T-helper 2 cell treated with Interferon-gamma antibody and Interleukin-4, amounts not matched to agents 100 ng/mL and 5 ng/mL, for 36 hours (primary cell): ENCODE results near the gene TLR2. TPM values are rescaled to one million over a fixed set of nuclear protein-coding genes. Genes with fewer than 3 reads are reported as not detected.
"Not testable (repeated sequence)": the region's sequence is repeated elsewhere in the genome, so short reads cannot be mapped to it uniquely, and the experiment has no call there.

Experiments used
- intact Hi-C: fragments of 100-400 bp; cut with micrococcal nuclease; formaldehyde crosslinking; loops from one replicate; pipeline ENCODE4 v1.15.1; 2023
- total RNA-seq: library from RNA; stranded (reverse); gene quantifications from 2 replicates; pipeline ENCODE4 v1.2.3, GENCODE V29; 2022

Gene TLR2
- total RNA-seq, 1 donor from 2014 or later = 3.9 TPM

DNA sequence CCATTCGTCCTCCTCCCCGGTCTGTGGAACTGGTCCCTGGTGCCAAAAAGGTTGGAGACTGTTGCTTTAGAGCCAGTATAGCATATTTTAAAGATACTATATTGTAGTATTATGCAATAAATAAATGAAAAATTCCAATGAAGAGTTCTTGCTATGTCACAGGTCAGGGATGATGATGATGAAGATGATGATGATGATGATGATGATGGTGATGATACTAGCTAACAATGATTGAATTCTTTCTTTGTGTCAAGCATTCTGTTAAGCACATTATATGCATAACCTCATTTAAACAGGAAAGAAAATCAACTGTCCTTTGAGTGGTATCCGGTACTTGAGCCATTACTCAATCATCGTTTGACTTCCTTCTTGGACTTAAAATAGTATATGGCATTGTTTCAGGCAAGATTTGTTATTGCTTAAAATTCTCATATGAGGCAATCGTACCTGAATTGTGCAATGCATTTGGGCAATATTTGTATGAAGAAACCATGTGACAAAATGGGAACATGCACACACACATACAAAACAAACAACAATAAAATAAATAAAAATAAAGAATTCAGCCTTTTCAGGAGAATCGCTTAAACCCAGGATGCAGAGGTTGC is 22.8 kb upstream of the TLR2 start:
- intact Hi-C loops = no loop called here

DNA sequence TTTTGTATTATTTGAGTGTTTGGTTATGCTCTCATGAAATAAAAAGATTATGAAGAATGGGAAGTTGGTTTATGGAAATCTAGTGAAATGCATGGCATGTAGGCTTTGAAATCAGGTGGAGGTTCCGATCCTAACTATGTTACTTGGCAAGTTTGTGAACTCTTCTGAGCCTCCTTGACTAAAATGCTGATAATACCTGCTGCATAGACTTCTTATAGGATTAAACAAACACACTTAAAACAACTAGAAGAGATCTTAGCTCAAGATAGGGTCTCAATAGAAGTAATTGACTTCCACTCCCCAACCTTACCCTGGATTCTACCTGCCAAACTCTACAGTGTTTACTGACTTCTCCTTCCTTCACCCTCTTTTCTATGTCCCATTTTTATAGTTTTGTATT is 22.2 kb upstream of the TLR2 start:
- intact Hi-C loops = no loop called here

DNA sequence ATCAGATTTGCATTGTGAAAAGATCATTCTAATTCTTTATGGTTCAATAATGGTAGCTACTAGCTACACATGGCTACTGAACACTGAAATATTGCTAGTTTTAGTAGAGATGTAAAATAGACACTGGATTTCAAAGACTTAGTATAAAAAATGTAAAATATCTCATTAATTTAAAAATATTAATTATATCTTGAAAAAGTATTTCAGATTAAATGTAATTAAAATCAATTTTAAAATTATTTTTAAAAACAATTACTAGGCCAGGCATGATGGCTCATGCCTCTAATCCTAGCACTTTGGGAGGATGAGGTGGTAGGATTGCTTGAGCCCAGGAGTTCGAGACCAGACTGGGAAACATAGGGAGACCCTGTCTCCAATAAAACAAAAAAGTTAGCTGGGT is 20.4 kb upstream of the TLR2 start:
- intact Hi-C loops = no loop called here

DNA sequence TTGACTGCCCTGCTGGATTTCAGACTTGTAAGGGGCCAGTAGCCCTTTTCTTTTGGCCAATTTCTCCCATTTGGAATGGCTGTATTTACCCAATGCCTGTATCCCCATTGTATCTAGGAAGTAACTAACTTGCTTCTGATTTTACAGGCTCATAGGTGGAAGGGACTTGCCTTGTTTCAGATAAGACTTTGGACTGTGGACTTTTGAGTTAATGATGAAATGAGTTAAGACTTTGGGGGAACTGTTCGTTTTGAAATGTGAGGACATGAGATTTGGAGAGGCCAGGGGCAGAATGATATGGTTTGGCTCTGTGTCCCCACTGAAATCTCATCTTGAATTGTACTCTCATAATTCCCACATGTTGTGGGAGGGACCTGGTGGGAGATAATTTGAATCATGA is 17.6 kb upstream of the TLR2 start:
- intact Hi-C loops = not testable (repeated sequence)

DNA sequence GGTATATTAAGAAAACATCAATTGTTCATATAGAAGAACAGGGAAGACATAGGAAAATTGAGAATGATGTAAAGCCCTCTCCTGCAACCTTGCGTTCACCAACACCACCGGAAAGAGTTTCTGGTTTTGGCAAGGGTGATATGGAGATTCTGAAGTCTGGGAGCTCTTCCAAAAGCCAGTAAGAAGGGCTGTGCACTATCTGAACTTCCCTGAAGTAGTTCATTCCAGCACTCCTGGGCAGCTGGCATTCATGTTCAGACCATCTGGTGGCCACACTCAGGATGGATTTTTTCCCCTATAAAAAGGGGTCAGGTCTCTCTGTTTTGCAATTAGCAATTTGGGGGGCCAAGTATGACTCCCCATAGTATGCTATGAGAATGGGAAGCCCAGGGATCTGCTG is 15.4 kb upstream of the TLR2 start:
- intact Hi-C loops = no loop called here

DNA sequence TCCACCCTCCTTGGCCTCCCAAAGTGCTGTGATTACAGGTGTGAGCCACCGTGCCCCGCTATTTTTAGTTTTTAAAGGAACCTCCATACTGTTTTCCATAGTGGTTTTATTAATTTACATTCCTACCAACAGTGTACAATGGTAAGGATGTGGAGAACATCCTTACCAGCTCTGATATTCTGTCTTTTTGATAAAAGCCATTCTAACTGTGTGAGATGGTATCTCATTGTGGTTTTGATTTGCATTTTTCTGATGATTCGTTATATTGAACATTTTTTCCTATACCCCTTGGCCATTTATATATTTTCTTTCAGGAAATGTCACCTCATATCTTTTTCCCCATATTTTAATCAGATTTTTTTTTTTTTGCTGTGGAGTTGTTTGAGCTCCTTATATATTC is 14.2 kb upstream of the TLR2 start:
- intact Hi-C loops = no loop called here

DNA sequence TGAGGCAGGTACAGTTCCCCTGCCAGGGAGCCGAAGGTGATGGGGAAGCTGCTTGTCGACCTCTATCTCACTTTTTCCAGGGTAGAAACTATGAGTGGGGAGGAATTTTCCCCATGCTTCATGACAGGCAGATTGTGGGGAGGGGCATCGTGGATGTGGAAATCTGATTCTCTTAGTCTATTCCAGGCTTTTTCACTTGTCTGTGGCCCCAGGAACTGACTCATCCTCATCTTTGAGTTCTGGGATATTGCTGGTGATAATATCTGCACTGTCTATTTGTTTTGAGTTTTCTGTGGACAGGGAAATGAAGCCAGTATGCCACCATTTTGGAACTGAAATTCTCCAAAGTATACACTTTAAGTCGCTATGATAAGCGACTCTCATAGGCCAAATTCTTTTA is 7.6 kb upstream of the TLR2 start:
- intact Hi-C loops = no loop called here

DNA sequence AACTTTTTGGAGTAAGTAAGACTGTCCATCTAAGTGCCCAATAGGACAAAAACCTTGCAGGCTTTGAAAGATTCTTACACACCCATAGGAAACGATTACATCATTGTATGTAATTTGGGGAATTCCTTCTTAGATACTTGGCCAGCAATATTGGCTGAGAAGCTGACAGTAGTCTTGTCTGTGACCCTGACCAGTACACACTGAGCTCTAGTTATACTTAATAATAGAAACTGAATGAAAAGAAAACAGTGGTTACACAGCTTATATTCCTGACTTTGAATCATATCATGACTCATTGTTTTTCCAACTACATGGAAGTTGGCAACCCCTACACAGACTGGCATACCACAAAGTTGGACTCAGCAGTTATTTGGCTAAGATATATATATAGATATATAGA is 7.1 kb upstream of the TLR2 start:
- intact Hi-C loops = no loop called here

DNA sequence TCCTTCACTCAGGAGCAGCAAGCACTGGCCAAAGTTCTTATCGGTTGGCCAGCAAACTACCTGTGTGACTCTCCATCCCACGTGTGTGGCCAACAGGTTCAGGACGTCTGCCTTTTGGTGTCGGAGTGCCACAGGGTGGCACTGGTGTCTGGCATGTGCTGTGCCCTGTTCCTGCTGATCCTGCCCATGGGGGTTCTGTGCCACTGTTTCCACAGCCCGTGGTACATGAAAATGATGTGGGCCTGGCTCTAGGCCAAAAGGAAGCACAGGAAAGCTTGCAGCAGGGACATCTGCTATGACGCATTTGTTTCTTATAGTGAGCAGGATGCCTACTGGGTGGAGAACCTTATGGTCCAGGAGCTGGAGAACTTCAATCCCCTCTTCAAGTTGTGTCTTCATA is 4.6 kb upstream of the TLR2 start:
- intact Hi-C loops = no loop called here

DNA sequence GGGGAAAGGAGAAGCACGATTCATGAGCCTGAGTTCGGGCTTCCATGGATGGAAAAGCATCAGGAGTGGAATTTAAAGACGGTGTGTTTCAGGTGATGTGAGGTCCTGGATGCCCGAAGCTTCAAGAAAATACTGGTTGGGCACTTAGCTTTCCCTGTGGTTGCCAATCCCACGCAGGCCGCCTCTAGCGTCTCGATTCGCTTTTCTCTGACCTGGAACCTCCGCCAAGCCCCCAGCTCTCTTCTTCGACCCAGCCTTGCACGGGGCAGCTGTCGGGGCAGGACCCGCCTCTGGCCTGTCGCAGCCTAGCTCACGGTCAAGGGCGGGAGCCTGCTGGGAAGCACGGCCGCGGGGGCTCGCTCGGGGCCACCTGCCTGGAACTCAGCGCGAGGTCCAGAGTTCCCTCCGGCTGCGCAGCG is 308 bp upstream of the TLR2 start:
- intact Hi-C loops = loop anchor here (5.0 kb wide), 1 partner anchor 36 kb away; no protein-coding TSS in a partner anchor

DNA sequence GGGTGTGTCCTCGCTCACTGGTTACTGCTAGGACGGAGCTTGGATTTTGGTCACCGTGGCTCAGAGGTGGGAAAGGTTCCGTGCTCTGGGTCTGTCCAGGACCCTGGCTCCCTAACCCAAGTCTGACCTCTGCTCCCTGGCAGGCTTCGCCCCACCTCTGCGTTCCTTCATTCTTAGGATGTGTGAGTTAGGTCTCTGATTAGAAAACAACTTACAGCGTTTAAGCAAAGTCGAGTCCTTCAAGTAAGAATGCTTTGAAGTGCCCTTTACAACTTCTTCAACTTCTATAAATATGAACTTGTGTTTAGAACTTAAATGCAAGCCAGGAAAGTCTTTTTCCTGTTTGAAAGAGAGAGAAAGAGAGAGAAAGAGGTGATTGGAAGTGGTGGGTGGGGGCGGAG is 891 bp downstream of the TLR2 start:
- intact Hi-C loops = loop anchor here (5.0 kb wide), 1 partner anchor 38 kb away; no protein-coding TSS in a partner anchor

DNA sequence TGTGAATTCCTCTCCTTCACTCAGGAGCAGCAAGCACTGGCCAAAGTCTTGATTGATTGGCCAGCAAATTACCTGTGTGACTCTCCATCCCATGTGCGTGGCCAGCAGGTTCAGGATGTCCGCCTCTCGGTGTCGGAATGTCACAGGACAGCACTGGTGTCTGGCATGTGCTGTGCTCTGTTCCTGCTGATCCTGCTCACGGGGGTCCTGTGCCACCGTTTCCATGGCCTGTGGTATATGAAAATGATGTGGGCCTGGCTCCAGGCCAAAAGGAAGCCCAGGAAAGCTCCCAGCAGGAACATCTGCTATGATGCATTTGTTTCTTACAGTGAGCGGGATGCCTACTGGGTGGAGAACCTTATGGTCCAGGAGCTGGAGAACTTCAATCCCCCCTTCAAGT is 20.4 kb downstream of the TLR2 start:
- intact Hi-C loops = no loop called here

DNA sequence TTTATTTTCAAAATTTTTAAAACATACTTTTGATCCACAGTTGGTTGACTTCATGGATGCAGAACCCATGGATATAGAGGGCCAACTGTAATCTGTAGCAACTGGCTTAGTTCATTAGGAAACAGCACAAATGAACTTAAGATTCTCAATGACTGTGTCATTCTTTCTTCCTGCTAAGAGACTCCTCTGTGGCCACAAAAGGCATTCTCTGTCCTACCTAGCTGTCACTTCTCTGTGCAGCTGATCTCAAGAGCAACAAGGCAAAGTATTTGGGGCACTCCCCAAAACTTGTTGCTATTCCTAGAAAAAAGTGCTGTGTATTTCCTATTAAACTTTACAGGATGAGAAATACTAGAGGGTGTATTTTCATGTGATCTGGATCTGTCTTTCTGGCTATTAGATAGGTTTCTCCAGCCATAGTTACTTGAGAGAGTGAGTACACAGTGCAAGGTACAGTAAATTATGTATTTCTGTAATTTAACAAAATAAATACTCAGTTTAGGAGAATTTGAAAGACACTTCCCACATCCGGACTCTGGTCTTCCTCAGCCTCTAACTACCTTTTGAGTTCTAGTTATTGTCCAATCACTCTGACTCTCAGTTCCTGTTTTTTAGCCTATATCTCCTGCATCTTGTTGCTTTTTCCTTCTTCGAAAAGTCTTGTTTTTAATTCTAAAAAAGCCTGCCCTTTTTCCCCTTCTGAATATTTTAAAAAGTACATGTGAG is 21.8 kb downstream of the TLR2 start:
- intact Hi-C loops = no loop called here

DNA sequence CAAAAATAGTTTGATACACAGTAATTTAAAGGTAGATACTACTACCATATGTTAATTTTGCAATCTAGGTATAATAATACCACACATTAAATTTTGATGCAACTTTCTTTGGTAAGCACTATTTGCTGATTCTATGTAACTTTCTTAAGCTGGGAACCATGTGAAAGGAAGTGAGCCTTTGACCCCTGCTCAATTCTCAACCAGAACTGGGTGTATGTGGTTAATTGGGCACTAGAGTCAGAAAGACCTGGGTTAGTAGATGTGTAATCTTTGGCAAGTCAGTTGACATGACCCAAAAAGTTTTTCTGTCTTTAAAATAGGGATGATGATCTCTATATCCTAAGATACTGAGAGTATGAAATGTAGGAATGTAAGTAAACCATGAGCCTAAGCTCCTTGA is 22.4 kb downstream of the TLR2 start:
- intact Hi-C loops = no loop called here

DNA sequence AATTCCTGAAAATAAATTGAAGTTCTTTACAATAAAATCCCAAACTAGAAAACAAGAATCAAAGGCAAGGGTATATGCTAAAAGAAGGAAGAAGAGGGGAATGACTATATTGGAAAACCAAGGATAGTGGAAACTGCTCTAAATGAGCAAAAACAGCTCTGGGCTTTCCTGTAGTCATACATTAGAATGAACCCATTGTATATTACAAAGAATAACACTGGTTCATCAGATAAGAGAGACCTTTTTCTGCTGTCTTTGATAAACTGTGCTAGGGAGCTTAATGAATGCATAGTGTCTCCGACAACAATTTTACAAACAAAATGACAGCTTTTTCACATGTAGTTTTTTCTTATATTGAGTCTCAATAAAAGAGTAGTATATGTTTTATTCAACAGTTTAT is 26.6 kb downstream of the TLR2 start:
- intact Hi-C loops = no loop called here

DNA sequence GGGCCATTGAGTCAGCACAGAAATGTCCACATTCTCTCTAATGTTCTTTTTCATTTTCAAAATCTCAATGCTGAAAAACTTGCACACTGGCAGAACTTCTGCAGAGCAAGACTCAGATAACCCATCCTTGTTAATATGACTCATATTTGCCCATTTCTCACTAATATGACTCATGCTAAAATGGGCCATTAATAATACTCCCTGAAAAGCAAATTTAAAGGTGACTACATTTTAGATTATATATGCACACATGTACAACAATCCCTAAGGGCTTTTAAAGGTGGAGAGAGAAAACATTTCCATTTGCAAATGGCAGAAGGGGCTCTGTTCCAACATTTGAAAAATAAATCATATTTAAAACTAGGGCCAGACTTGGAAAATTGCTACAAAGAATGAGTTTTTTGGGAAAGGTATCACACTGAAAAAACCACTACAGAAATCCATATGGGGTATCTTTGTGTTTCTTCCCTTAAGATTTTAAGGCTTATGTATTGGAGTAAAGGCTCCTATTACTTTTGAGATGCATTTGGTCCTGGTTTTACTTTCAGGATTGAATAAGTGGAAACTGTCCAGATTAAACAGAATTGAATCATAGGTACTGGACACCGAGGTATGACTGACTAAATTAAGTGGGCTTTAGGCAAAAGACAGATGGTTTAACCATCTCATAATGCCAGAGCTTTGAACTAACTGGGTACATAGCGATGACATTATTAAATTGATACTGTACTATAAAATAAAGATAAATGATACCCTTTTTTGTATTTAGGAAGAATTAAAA is 30.0 kb downstream of the TLR2 start:
- intact Hi-C loops = no loop called here

DNA sequence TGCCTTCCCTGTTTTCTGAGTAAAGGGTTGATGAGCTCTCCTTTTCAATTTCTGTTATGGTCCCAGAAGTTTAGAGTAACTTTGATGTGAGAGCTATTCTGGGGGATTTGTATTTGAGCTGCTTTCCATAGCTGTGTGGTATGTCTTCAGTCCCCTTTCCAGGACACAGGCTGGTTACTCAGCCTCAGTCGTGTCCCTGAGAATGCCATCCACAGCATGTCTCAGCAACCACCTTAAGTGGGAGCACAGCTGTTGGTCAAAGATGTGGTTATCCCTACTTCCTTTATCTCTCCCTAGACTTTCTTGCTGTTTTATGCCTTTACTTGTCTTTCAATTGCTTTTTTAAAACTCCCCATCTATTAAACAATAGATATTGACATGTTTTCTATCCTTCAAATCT is 38.0 kb downstream of the TLR2 start:
- intact Hi-C loops = no loop called here

DNA sequence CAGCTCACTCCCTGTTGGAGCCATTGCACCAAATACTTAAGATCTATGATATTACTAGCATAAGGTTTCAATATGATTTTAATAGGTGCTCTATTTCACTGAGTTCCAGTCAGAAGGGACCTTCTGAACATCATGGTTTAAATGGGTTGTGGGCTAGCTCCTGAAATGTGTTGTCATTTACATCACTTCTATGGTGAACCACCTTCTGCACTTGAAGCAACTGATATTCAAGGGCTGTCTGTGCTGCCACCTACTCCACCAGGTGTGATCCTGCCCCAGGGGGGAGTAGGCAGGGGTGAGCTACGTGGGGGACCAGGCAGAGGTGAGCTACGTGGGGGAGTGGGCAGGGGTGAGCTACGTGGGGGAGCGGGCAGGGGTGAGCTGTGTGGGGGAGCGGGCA is 40.5 kb downstream of the TLR2 start:
- intact Hi-C loops = no loop called here

DNA sequence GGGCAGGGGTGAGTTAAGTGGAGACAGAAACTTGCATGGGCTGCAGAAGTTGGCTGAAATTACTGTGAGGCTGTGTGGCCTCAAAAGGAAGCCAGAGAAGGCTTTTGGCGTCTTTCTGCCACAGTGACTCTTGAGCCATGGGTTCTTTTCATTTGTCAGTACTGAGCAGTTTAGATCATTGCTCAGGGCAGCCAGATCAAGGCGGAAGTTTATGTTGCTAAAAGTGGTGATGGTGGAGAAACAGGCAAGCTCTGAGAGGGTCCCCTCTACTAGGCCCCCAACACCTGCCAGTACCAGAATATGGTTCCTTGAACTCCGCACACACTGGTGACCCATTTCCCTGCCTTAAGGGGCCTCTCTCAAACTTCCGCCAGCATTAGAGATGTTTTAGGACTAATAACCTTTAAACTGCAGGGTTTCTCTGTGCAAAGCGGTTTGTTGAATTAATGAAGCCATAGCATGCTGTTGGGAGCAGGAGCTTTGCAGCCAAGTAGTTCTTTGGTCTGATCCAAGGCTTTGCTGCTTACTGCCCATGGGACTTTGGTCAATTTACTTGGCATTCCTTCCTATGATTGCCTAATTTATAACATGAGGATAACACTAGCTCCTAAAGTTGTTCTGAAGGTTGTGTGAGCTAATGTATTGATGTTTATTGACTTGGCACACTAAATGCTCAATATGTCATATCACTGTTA is 41.2 kb downstream of the TLR2 start:
- intact Hi-C loops = no loop called here

DNA sequence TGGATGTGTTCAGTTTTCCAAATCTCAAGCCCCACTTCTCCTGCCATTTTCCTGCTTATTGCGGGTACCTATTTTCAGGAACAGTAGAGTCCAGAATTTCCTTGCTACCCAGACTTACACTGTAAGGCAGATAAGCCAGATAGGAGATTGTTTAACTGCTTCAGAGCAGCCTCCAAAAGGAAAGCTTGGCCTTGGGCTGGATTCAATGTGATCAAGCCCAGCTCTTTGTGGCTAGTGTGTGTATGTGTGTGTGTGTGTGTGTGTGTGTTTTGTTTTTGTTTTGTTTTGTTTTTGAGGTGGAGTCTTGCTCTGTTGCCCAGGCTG is 41.7 kb downstream of the TLR2 start:
- intact Hi-C loops = no loop called here

DNA sequence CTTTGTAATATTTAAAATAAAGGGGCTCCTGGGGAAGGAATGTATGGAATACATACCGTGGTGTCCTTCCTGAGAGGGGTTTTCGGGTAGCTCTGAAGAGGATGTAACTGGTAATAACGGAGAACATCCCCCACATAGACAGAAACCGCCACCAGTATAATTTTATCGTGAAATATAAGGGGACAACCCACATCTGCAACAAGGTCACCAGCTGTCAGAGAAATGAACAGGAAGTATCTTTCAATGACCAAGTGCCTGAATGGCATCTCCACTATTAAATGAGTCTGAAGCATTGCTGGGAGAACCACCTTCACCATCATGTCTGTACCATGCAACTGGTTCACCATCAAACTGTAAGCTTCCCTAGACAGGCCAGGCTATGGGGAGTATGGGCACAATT is 44.1 kb downstream of the TLR2 start:
- intact Hi-C loops = no loop called here

DNA sequence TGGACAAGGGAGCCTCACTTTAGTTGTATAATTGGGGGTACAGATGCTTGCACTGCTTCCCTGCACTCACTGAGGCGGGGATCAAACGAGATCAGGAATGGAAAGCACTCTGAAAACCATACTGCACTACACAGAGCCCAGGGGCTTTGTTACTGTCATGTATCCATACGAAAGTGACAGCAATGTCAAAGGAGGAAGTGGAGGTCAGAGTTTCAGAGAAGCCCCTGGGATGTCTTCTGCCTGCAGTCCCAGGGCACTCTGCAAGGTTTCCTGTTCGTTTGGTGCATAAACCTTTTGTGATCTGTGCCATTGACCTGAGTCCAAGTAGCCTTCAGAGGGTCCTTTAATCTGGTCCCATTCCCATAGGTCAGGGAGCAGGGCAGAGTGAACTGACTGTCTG is 44.6 kb downstream of the TLR2 start:
- intact Hi-C loops = no loop called here
